ENCODE data around the gene SPON1. TPM values are rescaled to one million over a fixed set of nuclear protein-coding genes. Genes with fewer than 3 reads are reported as not detected.

The SPON1 gene
- total RNA-seq, 1 donor from 2014 or later = 0.47 TPM

GRCh38 chr11:14179116-14179820 lies 216.7 kb downstream of the SPON1 start:
- DNase-seq (ENCODE audit: extremely low read depth, low read depth, low spot score) = no peak

DNA sequence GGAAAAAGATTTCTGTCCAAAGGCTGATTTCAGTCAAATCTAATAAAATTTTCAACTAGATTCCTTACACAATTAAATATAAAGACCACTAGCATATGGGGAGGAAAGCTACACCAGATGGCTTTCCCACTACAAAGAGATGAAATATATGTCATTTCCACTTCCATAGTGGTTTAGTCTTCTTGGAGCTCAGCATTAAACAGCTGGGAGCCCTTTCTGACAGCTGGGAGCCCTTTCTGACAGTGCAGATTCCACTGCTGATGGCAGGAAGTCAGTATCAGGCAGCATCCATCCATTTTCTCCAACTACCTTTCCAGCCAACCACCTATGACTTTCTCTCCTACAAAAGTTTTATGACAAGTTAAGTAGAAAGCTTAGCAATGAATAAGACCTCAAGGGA lies 218.6 kb downstream of the SPON1 start:
- DNase-seq (ENCODE audit: extremely low read depth, low read depth, low spot score) = no peak

DNA sequence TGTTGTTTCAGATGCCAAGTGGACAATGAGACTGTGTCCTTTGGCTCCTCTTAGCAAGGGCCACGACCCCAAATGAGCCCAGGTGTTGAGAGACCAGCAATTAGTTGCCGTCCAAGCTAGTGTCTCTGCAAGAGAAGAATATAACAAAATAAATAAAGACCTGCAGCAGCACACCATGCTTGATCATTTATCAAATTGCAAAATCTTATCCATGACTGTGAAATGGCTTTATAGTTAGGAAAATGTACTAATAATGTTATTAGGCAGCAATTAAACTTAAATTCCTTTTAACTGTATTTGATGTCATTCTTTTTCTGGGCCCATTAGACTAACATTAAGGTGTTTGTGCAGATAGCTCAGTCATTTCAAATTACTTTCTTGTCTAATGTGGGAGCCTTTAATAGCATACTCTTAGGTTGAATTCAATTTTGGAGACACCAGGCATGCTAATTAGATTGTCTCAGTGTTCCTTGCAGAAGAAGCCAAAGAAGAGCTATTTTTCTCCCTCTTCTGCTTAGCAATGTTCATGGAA lies 220.4 kb downstream of the SPON1 start:
- no peak for DNase-seq (ENCODE audit: extremely low read depth, low read depth, low spot score)

- DNase-seq (ENCODE audit: extremely low read depth, low read depth, low spot score) = no peak
Observed at GRCh38 chr11:14184028-14184940, 221.8 kb downstream of the SPON1 start.

- no peak for DNase-seq (ENCODE audit: extremely low read depth, low read depth, low spot score)
Observed at GRCh38 chr11:14185461-14185860, 222.9 kb downstream of the SPON1 start.

DNA sequence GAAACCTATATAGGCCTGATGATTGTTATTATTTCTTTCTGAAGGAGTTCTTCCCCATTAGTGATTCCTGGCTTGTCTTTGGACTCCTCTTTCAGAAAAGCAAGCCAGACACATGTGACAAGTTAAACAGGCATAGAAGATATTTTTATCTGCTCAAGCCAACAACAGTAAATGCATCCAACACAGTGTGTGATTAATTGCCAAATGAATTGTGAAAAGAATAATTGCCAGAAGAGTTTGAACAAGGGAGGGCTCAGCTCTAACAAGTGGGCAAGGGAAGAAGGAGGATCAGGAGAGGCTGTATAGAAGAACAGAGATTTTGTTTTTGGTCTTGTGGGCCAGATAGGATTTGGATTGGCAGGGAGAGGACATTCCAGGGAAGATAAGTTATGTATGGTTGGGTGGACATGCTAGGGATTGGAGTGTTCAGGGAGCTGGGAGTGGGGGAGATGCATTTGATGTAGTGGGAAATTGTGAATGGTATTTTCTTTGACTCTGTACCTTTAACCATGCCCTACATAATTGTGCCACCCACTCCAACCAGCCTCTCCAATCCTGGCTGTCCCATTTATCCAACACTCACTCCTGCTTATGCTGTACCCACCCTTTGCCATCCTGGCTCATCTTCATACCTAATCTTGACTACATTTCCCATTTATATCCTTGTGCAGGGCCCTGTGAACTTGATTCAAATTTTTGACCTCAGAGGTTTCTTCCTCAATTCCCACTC lies 223.7 kb downstream of the SPON1 start:
- no peak for DNase-seq (ENCODE audit: extremely low read depth, low read depth, low spot score)

DNA sequence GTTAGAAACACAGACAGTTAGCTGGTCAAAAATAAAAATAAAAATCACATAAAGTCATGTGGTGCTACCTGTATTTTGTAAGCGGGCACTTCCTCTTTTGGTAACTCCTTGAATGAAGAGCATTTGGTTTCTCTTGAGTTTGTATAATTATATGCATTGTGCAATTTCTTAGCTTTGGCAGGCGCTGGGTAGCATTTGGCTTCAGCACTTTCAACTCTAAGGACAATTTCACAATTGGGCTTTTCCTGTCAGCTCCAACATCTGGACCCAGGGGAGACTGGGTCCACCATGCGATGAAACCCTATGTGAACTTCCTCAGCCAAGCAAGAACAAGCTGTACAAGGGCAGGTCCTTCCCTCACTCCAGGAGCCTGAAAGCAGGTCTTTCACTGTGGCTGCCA lies 227.4 kb downstream of the SPON1 start:
- DNase-seq (ENCODE audit: extremely low read depth, low read depth, low spot score) = no peak

GRCh38 chr11:14190992-14191778 lies 228.7 kb downstream of the SPON1 start:
- DNase-seq (ENCODE audit: extremely low read depth, low read depth, low spot score) = no peak

DNA sequence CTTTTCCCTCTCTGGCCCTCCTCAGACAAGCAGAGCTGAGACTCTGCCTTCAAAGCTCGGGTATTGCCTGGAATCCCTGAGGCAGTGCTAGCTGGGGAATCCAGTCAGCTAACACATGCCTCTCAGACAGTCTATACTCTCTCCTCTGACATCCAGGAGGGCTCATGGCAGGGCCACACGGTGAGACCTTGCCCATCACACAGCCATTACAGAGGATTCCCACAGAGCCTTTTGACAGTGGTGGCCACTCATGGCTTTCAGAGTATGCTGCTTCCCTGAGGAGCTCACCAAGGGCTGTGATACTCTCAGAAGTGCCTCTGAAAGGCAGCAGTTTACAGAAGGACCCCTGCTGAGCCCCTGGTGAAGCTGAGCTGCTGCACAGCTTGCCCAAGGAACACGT lies 231.1 kb downstream of the SPON1 start:
- DNase-seq (ENCODE audit: extremely low read depth, low read depth, low spot score) = no peak

- no peak for DNase-seq (ENCODE audit: extremely low read depth, low read depth, low spot score)
Observed at GRCh38 chr11:14202251-14203196, 240.0 kb downstream of the SPON1 start.

DNA sequence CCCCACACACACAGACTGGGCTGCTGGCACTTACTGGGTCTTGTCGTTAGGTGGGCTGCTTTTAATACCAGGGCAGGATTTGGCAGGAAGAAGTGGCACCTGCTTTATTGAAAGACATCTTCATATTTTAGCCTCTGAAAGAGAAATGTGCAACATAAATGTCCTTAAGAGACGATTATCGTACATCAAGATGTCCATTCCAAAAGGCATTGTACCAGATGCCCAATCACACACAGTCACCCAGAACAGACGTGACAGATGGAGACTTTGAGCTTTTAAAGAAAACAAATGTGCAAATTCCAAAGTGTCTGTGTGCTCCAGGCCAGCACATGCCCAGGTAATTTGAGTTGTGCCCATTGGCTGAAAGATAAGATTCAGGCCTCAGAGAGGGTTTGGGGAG lies 240.8 kb downstream of the SPON1 start:
- no peak for DNase-seq (ENCODE audit: extremely low read depth, low read depth, low spot score)

GRCh38 chr11:14212986-14213385 lies 250.5 kb downstream of the SPON1 start:
- DNase-seq (ENCODE audit: extremely low read depth, low read depth, low spot score) = no peak

GRCh38 chr11:14218728-14219127 lies 256.2 kb downstream of the SPON1 start:
- DNase-seq (ENCODE audit: extremely low read depth, low read depth, low spot score) = no peak

DNA sequence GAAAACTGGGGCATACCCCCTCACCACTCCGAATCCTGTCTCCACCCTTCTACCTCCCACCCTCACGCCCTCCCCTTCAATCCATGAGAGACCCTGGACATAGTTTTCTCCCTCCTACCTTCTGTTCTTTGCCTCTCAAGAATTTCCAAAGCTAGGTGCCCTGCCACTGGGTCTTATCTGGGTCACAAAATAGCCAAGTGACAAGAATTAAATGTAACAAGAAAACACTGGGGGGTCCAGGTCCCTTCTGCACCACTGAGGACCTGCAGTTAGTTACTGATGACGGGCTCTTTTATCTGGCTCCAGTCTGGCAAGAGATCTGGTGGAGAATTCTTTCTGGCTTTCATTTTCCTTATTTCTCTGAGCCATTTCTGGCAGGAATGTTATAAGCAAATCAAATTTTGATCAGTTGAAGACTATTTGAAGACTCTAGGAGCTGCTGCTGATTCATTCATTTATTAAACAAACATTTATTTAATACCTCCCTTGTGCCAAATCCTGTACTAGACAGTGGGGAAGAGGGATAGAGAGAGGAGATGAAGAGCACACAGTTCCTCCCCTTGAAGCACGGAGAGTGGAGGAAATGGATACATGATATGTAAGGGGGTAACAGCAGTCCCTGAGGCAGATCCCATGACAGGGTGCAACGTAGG lies 261.2 kb downstream of the SPON1 start:
- no peak for DNase-seq (ENCODE audit: extremely low read depth, low read depth, low spot score)

GRCh38 chr11:14224395-14224794 lies 261.9 kb downstream of the SPON1 start:
- DNase-seq (ENCODE audit: extremely low read depth, low read depth, low spot score) = no peak

- DNase-seq (ENCODE audit: extremely low read depth, low read depth, low spot score) = no peak
Observed at GRCh38 chr11:14225666-14226065, 263.1 kb downstream of the SPON1 start.

GRCh38 chr11:14228356-14228755 lies 265.8 kb downstream of the SPON1 start:
- no peak for DNase-seq (ENCODE audit: extremely low read depth, low read depth, low spot score)

- no peak for DNase-seq (ENCODE audit: extremely low read depth, low read depth, low spot score)
Observed at GRCh38 chr11:14229472-14229871, 266.9 kb downstream of the SPON1 start.

DNA sequence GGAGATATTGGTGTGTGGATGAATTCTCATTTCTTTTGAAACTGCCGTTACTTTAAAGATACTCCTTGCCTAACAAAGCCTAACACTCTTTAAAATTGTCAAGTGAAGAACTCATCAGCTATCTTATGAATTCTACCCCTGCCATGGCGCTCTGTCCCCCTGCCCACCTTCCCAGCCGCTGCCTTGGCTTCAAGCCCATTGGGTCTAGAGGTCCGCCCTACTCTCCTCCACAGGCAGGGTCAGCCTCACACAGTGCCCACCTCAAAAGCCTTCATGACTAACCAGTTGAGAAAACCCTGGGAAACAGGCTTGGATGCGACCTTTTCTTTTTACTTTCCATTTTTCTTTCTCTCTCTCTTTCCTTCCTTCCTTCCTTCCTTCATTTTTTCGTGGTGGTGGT lies 267.9 kb downstream of the SPON1 start:
- no peak for DNase-seq (ENCODE audit: extremely low read depth, low read depth, low spot score)
